Neural cell (in vitro differentiated cells): ENCODE results near the gene ITPKB. TPM values are rescaled to one million over a fixed set of nuclear protein-coding genes. Genes with fewer than 3 reads are reported as not detected.

Experiments
- H2AFZ ChIP-seq: fragments of 200-600, 300-800 bp; sonication (generic), shearing (Covaris generic); 2 replicates; pipeline ENCODE4 v1.6.0; 2014; ENCODE audit warnings: low read depth, mild to moderate bottlenecking, antibody characterized with exemption, low read length, moderate library complexity
- H3F3A ChIP-seq: fragments of 200-600 bp; shearing (Covaris generic); 2 replicates; pipeline ENCODE4 v1.6.1; 2016; ENCODE audit warnings: mild to moderate bottlenecking, moderate library complexity, mixed read lengths, antibody characterized with exemption, low read length; ENCODE audit not compliant: insufficient read depth, poor library complexity, severe bottlenecking
- H3K27ac ChIP-seq: fragments of 200-600, 300-800 bp; sonication (generic), shearing (Covaris generic); 2 replicates; pipeline ENCODE4 v1.5.1; 2014; ENCODE audit warnings: mild to moderate bottlenecking, low read length, moderate library complexity
- H3K27me3 ChIP-seq: fragments of 300-800, 200-600 bp; sonication (generic), shearing (Covaris generic); 2 replicates; pipeline ENCODE4 v1.6.0; 2014; ENCODE audit warnings: mild to moderate bottlenecking, low read depth, low read length, moderate library complexity; ENCODE audit not compliant: insufficient read depth
- H3K36me3 ChIP-seq: fragments of 300-800, 200-600 bp; sonication (generic), shearing (Covaris generic); 2 replicates; pipeline ENCODE4 v1.5.1; 2014; ENCODE audit warnings: mild to moderate bottlenecking, antibody characterized with exemption, low read length, moderate library complexity; ENCODE audit not compliant: insufficient read depth
- H3K4me2 ChIP-seq: fragments of 300-800, 200-600 bp; sonication (generic), shearing (Covaris generic); 2 replicates; pipeline ENCODE4 v1.6.0; 2014; ENCODE audit warnings: mild to moderate bottlenecking, low read length
- H3K4me3 ChIP-seq: fragments of 300-800, 200-600 bp; sonication (generic), shearing (Covaris generic); 2 replicates; pipeline ENCODE4 v1.5.1; 2014; ENCODE audit warnings: mild to moderate bottlenecking, low read length, moderate library complexity
- H3K79me2 ChIP-seq: fragments of 200-600 bp; shearing (Covaris generic); replicated peaks from 2 replicates; pipeline ENCODE4 v1.6.0; 2014; ENCODE audit warnings: mild to moderate bottlenecking, low read length, moderate library complexity; ENCODE audit not compliant: insufficient read depth
- H3K9ac ChIP-seq: fragments of 300-800, 200-600 bp; sonication (generic), shearing (Covaris generic); 2 replicates; pipeline ENCODE4 v1.6.1; 2016; ENCODE audit warnings: mild to moderate bottlenecking, low read length, mixed read lengths
- H3K9me2 ChIP-seq: fragments of 200-600 bp; shearing (Covaris generic); 2 replicates; pipeline ENCODE4 v1.6.1; 2016; ENCODE audit warnings: mild to moderate bottlenecking, low read length, mixed read lengths; ENCODE audit not compliant: insufficient read depth
- H3K9me3 ChIP-seq: fragments of 200-600, 300-800 bp; sonication (generic), shearing (Covaris generic); 2 replicates; pipeline ENCODE4 v1.6.1; 2016; ENCODE audit warnings: mild to moderate bottlenecking, mixed run types, low read length, moderate library complexity, mixed read lengths
- H4K20me1 ChIP-seq: fragments of 200-600 bp; shearing (Covaris generic); 2 replicates; pipeline ENCODE4 v1.6.1; 2016; ENCODE audit warnings: mild to moderate bottlenecking, mixed run types; ENCODE audit not compliant: insufficient read depth
- CTCF ChIP-seq: fragments of 450-650 bp; IDR thresholded peaks from 2 replicates; pipeline ENCODE4 v1.5.1; 2014; ENCODE audit warnings: antibody characterized with exemption, mild to moderate bottlenecking, moderate library complexity; ENCODE audit not compliant: poor library complexity, severe bottlenecking
- EP300 ChIP-seq: fragments of 450-650 bp; conservative IDR thresholded peaks from 2 replicates; pipeline ENCODE4 v1.6.1; 2014; ENCODE audit warnings: antibody characterized with exemption, mild to moderate bottlenecking, moderate library complexity; ENCODE audit not compliant: poor library complexity, severe bottlenecking
- EZH2 ChIP-seq: fragments of 200-600, 300-800 bp; shearing (Covaris generic), sonication (generic); IDR thresholded peaks from 2 replicates; pipeline ENCODE4 v1.6.1; 2014; ENCODE audit warnings: antibody characterized with exemption, low read length, borderline replicate concordance, mild to moderate bottlenecking; ENCODE audit not compliant: insufficient read depth, poor library complexity, severe bottlenecking
- MXI1 ChIP-seq: fragments of 450-650 bp; conservative IDR thresholded peaks from 2 replicates; pipeline ENCODE4 v1.6.1; 2014; ENCODE audit warnings: antibody characterized with exemption, mild to moderate bottlenecking; ENCODE audit not compliant: poor library complexity, severe bottlenecking
- POLR2AphosphoS5 ChIP-seq: IDR thresholded peaks from 2 replicates; pipeline ENCODE4 v1.6.1; 2012
- RAD21 ChIP-seq: fragments of 450-650 bp; conservative IDR thresholded peaks from 2 replicates; pipeline ENCODE4 v1.6.1; 2014; ENCODE audit warnings: antibody characterized with exemption, mild to moderate bottlenecking, moderate library complexity
- REST ChIP-seq: IDR thresholded peaks from 2 replicates; pipeline ENCODE4 v1.6.1; 2012; ENCODE audit warnings: borderline replicate concordance
- SMC3 ChIP-seq: fragments of 450-650 bp; conservative IDR thresholded peaks from 2 replicates; pipeline ENCODE4 v1.6.1; 2014; ENCODE audit warnings: antibody characterized with exemption, mild to moderate bottlenecking, moderate library complexity; ENCODE audit not compliant: poor library complexity
- TAF1 ChIP-seq: IDR thresholded peaks from 2 replicates; pipeline ENCODE4 v1.6.1; 2012; ENCODE audit warnings: low read depth
- polyA plus RNA-seq: library from polyadenylated mRNA; depleted of rRNA; stranded (reverse); fragments of >200 nt; gene quantifications from 2 replicates; pipeline ENCODE4 v1.2.3, GENCODE V29; 2014

Gene ITPKB
- polyA plus RNA-seq, 1 donor from 2014 or later = 0.19 TPM

GRCh38 chr1:226738421-226738994, 574 bp downstream of the ITPKB start:
- H3K9me3 ChIP-seq = no peaks in the 10 kb centered on the region
- H3K79me2 ChIP-seq = no peaks in the 10 kb centered on the region
- H3K36me3 ChIP-seq = no peaks in the 10 kb centered on the region
- no peak overlapping the region for H2AFZ ChIP-seq
- TF ChIP-seq CTCF (peak; percentile 1), SMC3 (no peak), REST (no peak), RAD21 (no peak), EZH2 (no peak), MXI1 (no peak), POLR2AphosphoS5 (no peak), EP300 (no peak)
- no peaks in the 10 kb centered on the region for H3F3A ChIP-seq
- H3K4me2 ChIP-seq = peak overlapping the region; percentile 92
- H3K9ac ChIP-seq = peak overlapping the region; percentile 58
- no peaks in the 10 kb centered on the region for H3K9me2 ChIP-seq
- peaks cover 46% of the 10 kb centered on the region for H3K27me3 ChIP-seq
- H3K27ac ChIP-seq = no peak overlapping the region
- peak overlapping the region; percentile 83 for H3K4me3 ChIP-seq
- no peaks in the 10 kb centered on the region for H4K20me1 ChIP-seq

GRCh38 chr1:226737819-226738420, 1.2 kb downstream of the ITPKB start:
- H3K9me2 ChIP-seq = no peaks in the 10 kb centered on the region

More at GRCh38 chr1:226737819-226738420, 1.2 kb downstream of the ITPKB start:
- H3K4me3 ChIP-seq = peak overlapping the region; percentile 83
- no peaks in the 10 kb centered on the region for H3K36me3 ChIP-seq
- H3K27me3 ChIP-seq = peaks cover 46% of the 10 kb centered on the region
- peak overlapping the region; percentile 33 for H2AFZ ChIP-seq
- TF ChIP-seq POLR2AphosphoS5 (no peak), TAF1 (no peak), EZH2 (no peak), SMC3 (no peak), REST (no peak), MXI1 (no peak), CTCF (no peak), EP300 (no peak)
- peak overlapping the region; percentile 92 for H3K4me2 ChIP-seq
- H3K9me3 ChIP-seq = no peaks in the 10 kb centered on the region
- no peaks in the 10 kb centered on the region for H4K20me1 ChIP-seq
- no peaks in the 10 kb centered on the region for H3K79me2 ChIP-seq
- peak overlapping the region; percentile 58 for H3K9ac ChIP-seq
- no peak overlapping the region for H3K27ac ChIP-seq
- no peaks in the 10 kb centered on the region for H3F3A ChIP-seq
